ENCODE results near the gene RXRG.

The RXRG gene

DNA sequence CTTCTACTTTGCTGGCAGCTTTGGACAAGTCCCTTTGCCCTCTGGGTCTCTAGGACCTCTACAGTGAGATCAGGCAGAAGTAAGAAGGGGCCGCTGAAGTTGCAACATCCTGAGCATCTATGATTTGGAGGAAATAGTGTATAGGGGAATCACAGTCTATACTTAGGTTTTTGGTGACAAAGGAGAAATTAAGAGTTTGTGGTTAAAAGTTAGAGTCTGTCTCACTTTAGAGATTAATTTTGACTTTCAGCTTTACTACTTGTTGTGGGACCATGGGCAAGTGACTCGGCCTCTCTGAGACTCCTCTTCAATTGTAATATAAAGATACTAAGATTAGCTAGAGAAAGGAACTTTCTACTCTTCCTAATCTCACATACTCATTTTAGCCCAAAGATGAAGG is 55.3 kb downstream of the RXRG start:
- no peak overlapping the region for H3K4me3 ChIP-seq (ENCODE audit: low read depth, low read length)
- no peak for DNase-seq (ENCODE audit: low read depth)
- TF ChIP-seq, protein P1, sequence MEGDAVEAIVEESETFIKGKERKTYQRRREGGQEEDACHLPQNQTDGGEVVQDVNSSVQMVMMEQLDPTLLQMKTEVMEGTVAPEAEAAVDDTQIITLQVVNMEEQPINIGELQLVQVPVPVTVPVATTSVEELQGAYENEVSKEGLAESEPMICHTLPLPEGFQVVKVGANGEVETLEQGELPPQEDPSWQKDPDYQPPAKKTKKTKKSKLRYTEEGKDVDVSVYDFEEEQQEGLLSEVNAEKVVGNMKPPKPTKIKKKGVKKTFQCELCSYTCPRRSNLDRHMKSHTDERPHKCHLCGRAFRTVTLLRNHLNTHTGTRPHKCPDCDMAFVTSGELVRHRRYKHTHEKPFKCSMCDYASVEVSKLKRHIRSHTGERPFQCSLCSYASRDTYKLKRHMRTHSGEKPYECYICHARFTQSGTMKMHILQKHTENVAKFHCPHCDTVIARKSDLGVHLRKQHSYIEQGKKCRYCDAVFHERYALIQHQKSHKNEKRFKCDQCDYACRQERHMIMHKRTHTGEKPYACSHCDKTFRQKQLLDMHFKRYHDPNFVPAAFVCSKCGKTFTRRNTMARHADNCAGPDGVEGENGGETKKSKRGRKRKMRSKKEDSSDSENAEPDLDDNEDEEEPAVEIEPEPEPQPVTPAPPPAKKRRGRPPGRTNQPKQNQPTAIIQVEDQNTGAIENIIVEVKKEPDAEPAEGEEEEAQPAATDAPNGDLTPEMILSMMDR (IDR thresholded peaks at IDR 0.05; ENCODE audit: low read depth, low read length, missing control alignments): no peak

DNA sequence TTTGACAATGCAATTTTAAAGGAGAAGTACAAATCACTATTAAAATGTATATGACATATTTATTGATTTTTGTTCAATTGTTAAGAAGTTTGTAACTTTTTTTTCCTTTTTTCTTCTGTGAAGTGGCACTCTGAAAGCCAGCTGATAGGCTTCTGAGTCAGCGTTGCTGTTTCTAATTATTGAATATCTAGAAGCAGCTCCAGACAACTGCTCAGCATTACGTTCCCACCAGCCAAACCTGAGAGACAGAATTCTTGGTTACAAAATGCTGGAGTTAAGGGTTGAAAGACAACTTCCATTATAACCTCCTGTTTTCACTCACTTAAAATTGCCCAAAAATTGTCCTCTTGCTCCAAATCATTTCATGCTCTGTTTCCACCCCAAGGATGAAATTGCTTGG is 57.0 kb downstream of the RXRG start:
- TF ChIP-seq, protein P1 (IDR thresholded peaks at IDR 0.05; ENCODE audit: low read depth, low read length, missing control alignments): no peak
- no peak overlapping the region for H3K4me3 ChIP-seq (ENCODE audit: low read depth, low read length)
- no peak for DNase-seq (ENCODE audit: low read depth)

DNA sequence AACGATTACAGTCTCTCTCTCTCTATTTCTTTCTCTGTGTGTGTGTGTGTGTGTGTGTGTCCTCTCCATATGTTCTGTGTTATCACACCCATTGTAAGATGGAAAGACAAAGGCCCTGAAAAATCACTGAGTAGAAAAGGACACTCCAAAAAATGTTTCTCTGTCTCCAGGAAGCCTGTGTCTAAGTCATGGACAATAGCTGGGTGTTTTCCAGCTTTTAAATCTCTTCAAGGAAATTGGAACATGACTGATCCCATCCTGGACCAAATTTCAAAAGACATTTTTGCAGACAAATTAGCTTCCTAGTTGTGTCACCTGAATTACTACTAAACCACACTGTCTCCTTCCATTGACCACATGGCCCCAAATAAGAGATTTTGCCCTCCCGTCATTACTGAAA is 57.4 kb downstream of the RXRG start:
- TF ChIP-seq, protein P1 (IDR thresholded peaks at IDR 0.05; ENCODE audit: low read depth, low read length, missing control alignments): no peak
- no peak for DNase-seq (ENCODE audit: low read depth)

DNA sequence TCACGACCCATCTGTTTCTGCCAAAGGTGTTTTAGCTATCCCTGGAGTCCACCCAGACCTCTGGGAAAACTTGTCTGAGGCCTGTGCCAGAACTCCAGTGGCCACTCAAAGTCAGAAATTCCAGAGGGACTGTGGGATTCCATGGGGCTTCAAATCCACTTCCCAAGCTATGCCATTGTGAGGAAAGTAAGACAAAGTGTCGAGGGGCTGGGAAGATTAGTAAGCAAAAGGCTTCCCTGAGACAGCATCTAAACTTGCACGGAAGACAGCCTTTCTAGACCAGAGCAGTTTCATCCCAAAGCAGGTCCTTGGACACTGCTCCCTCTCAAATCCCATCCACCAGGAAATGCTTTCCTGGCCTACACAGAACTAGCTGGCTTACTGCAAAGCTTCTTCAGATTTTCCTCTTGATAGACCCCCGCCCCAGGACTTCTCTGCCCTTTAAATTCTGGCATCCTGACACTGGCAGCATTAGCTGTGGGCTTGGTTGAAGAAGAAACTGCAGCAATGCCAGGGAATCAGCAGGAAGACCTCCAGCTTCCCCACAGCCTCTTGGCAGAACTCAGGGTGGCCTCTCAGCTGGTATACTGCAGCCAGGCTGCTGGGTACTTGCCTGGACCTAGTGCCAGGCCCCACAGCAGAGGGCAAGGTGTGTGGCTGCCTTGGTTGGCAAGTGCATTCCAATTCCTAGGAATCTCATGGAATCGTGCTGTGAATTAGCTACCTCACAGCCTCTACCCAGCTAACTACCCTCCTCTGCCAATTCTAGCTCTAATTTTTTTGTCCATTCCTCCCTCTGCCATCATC is 61.1 kb downstream of the RXRG start:
- no peak for DNase-seq (ENCODE audit: low read depth)
- H3K4me3 ChIP-seq (ENCODE audit: low read depth, low read length): no peak overlapping the region
- TF ChIP-seq, protein P1 (IDR thresholded peaks at IDR 0.05; ENCODE audit: low read depth, low read length, missing control alignments): no peak

More for the DNA sequence above, 57.4 kb downstream of the RXRG start:
- H3K4me3 ChIP-seq (ENCODE audit: low read depth, low read length): no peak overlapping the region

DNA sequence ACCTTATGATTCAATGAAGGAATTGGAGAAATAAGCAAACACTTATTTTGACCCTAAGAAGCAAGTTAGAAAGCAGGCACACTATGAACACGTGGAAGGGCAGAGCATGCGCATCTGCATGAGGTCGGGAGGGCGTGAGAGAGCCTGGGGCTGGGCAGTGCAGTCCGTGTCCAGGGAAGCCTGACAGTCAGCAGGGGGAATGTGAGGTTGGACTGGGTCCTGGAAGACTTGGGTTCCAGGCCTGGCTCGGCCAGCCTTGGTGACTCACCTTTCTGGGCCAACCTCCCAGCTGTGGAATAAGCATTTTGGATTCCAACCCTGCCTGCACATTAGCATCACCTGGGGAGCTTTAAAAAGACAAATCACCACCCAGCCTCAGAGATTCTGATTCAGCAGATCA is 61.9 kb downstream of the RXRG start:
- TF ChIP-seq, protein P1 (IDR thresholded peaks at IDR 0.05; ENCODE audit: low read depth, low read length, missing control alignments): no peak
- no peak overlapping the region for H3K4me3 ChIP-seq (ENCODE audit: low read depth, low read length)
- no peak for DNase-seq (ENCODE audit: low read depth)

DNA sequence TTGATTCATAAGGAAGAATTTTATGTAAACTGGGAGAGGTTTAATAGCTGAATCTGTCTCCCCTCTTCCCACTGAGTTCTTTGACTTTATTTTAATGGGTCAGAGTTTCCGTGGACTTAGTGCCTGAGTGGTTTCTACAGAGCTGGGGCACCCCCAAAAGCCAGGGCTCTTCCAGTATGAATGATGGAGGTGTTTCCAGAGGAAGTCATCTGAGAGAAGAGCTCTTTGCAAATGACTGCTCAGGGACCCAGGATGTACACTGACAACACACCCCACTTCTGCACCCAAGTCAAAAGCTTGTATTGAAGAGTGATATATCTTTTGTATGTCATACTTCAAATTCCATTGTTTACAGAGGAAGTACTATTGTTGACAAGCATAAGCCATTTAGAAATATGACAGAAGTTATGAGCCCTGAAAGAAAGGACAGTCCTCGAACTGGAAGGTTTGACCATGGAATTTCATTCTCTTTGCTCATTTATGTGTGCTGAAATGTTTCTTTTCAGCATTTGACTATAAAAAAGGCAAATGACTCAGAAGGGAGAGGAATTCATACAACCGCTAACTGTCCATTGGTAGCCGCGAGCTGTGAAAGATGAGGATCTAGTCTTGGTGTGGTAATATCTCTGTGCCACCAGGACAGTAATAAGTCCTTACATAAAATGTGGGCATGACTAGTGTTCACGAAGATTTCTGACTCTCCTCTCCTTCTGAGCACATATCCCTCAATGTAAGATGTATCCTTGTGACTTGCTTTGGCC is 63.0 kb downstream of the RXRG start:
- TF ChIP-seq, protein P1 (IDR thresholded peaks at IDR 0.05; ENCODE audit: low read depth, low read length, missing control alignments): no peak
- no peak overlapping the region for H3K4me3 ChIP-seq (ENCODE audit: low read depth, low read length)
- DNase-seq (ENCODE audit: low read depth): no peak

Measured in GM12864 (cell line).